Measurements from ENCODE around the gene CCRL2. TPM values are rescaled to one million over a fixed set of nuclear protein-coding genes. Genes with fewer than 3 reads are reported as not detected.
A peak's percentile ranks its signal among the peaks of the same experiment; 100 is the strongest.
"Not testable (repeated sequence)": the region's sequence is repeated elsewhere in the genome, so short reads cannot be mapped to it uniquely, and the experiment has no call there.

The CCRL2 gene
- total RNA-seq, 1 donor from 2014 or later = not detected

- Histone ChIP-seq H2AFZ (replicated peaks) (no peak overlapping the region), H4K20me1 (ENCODE audit: low read depth) (no peaks in the 10 kb centered on the region), H3K4me3 (no peak overlapping the region), H3K27ac (no peak overlapping the region), H3K9me3 (ENCODE audit: low read depth) (no peaks in the 10 kb centered on the region), H3K79me2 (ENCODE audit: low read depth) (no peaks in the 10 kb centered on the region), H3F3A (ENCODE audit: low read depth) (no peaks in the 10 kb centered on the region), H3K36me3 (no peaks in the 10 kb centered on the region), H3K27me3 (no peaks in the 10 kb centered on the region), H3K4me2 (no peak overlapping the region), H3K4me1 (no peaks in the 10 kb centered on the region), H3K9ac (no peak overlapping the region)
- H3K27ac Mint-ChIP-seq = no peak overlapping the region
- peaks cover 4% of the 10 kb centered on the region for H3K4me1 Mint-ChIP-seq
- no peaks in the 10 kb centered on the region for H3K27me3 Mint-ChIP-seq (ENCODE audit: insufficient read depth, low read depth)
- no peaks in the 10 kb centered on the region for H3K9me3 Mint-ChIP-seq
- TF ChIP-seq, protein P1, sequence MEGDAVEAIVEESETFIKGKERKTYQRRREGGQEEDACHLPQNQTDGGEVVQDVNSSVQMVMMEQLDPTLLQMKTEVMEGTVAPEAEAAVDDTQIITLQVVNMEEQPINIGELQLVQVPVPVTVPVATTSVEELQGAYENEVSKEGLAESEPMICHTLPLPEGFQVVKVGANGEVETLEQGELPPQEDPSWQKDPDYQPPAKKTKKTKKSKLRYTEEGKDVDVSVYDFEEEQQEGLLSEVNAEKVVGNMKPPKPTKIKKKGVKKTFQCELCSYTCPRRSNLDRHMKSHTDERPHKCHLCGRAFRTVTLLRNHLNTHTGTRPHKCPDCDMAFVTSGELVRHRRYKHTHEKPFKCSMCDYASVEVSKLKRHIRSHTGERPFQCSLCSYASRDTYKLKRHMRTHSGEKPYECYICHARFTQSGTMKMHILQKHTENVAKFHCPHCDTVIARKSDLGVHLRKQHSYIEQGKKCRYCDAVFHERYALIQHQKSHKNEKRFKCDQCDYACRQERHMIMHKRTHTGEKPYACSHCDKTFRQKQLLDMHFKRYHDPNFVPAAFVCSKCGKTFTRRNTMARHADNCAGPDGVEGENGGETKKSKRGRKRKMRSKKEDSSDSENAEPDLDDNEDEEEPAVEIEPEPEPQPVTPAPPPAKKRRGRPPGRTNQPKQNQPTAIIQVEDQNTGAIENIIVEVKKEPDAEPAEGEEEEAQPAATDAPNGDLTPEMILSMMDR (IDR thresholded peaks at IDR 0.05) = no peak
- no peak for TF ChIP-seq EZH2phosphoT487 (IDR thresholded peaks at IDR 0.05)
- no peak for TF ChIP-seq EZH2 (IDR thresholded peaks at IDR 0.05)
- H3K4me3 Mint-ChIP-seq = no peak overlapping the region
- DNase-seq (ENCODE audit: low spot score) = no peak
- H3K36me3 Mint-ChIP-seq = no peaks in the 10 kb centered on the region
Measured at GRCh38 chr3:46401579-46401978, 5.5 kb upstream of the CCRL2 start.

- H3K4me3 Mint-ChIP-seq, H3K4me1 ChIP-seq, H3K9me3 Mint-ChIP-seq: not testable (repeated sequence)
Measured at GRCh38 chr3:46402902-46403301, 4.2 kb upstream of the CCRL2 start.

GRCh38 chr3:46405301-46406019 is 1.6 kb upstream of the CCRL2 start:
- TF ChIP-seq, protein P1 (IDR thresholded peaks at IDR 0.05) = no peak
- no peak for TF ChIP-seq EZH2 (IDR thresholded peaks at IDR 0.05)
- TF ChIP-seq EZH2phosphoT487 (IDR thresholded peaks at IDR 0.05) = no peak
- DNase-seq (ENCODE audit: low spot score) = no peak
- Histone ChIP-seq H3K4me3 (no peak overlapping the region), H3K27me3 (no peaks in the 10 kb centered on the region), H3K36me3 (no peaks in the 10 kb centered on the region), H3K27ac (no peak overlapping the region), H3K4me2 (no peak overlapping the region), H3K4me1 (no peaks in the 10 kb centered on the region), H3K79me2 (ENCODE audit: low read depth) (no peaks in the 10 kb centered on the region), H3K9me3 (ENCODE audit: low read depth) (no peaks in the 10 kb centered on the region), H2AFZ (replicated peaks) (no peak overlapping the region), H3K9ac (no peak overlapping the region), H3F3A (ENCODE audit: low read depth) (no peaks in the 10 kb centered on the region), H4K20me1 (ENCODE audit: low read depth) (no peaks in the 10 kb centered on the region)
- no peak overlapping the region for H3K27ac Mint-ChIP-seq
- no peaks in the 10 kb centered on the region for H3K27me3 Mint-ChIP-seq (ENCODE audit: insufficient read depth, low read depth)
- no peaks in the 10 kb centered on the region for H3K36me3 Mint-ChIP-seq
- H3K4me3 Mint-ChIP-seq = no peak overlapping the region
- no peaks in the 10 kb centered on the region for H3K9me3 Mint-ChIP-seq
- H3K4me1 Mint-ChIP-seq = peaks cover 14% of the 10 kb centered on the region

More at GRCh38 chr3:46402902-46403301, 4.2 kb upstream of the CCRL2 start:
- H2AFZ ChIP-seq (replicated peaks); DNase-seq (ENCODE audit: low spot score); H3K27me3 ChIP-seq; H3K9ac ChIP-seq; H3F3A ChIP-seq (ENCODE audit: low read depth); H3K36me3 Mint-ChIP-seq; H3K4me3 ChIP-seq; H3K4me2 ChIP-seq; H3K36me3 ChIP-seq; H3K27ac ChIP-seq; H3K27ac Mint-ChIP-seq; H3K79me2 ChIP-seq (ENCODE audit: low read depth); H3K27me3 Mint-ChIP-seq (ENCODE audit: insufficient read depth, low read depth); H3K9me3 ChIP-seq (ENCODE audit: low read depth); H4K20me1 ChIP-seq (ENCODE audit: low read depth): not testable (repeated sequence)
- H3K4me1 Mint-ChIP-seq = peaks cover 12% of the 10 kb centered on the region

- H3K27me3 Mint-ChIP-seq (ENCODE audit: insufficient read depth, low read depth) = no peaks in the 10 kb centered on the region
- peaks cover 14% of the 10 kb centered on the region for H3K4me1 Mint-ChIP-seq
- no peaks in the 10 kb centered on the region for H3K9me3 Mint-ChIP-seq
- H3K4me3 Mint-ChIP-seq = peak overlapping the region; percentile 2
- no peak overlapping the region for H2AFZ ChIP-seq (replicated peaks)
- H4K20me1 ChIP-seq (ENCODE audit: low read depth) = no peaks in the 10 kb centered on the region
- no peak overlapping the region for H3K27ac Mint-ChIP-seq
- H3K27me3 ChIP-seq = no peaks in the 10 kb centered on the region
- no peaks in the 10 kb centered on the region for H3F3A ChIP-seq (ENCODE audit: low read depth)
- no peak for TF ChIP-seq EZH2phosphoT487 (IDR thresholded peaks at IDR 0.05)
- TF ChIP-seq, protein P1 (IDR thresholded peaks at IDR 0.05) = no peak
- no peak for TF ChIP-seq EZH2 (IDR thresholded peaks at IDR 0.05)
- H3K79me2 ChIP-seq (ENCODE audit: low read depth) = no peaks in the 10 kb centered on the region
- no peaks in the 10 kb centered on the region for H3K36me3 Mint-ChIP-seq
- no peak for DNase-seq (ENCODE audit: low spot score)
- no peak overlapping the region for H3K4me2 ChIP-seq
- H3K9ac ChIP-seq = no peak overlapping the region
- H3K27ac ChIP-seq = no peak overlapping the region
- H3K36me3 ChIP-seq = no peaks in the 10 kb centered on the region
- no peaks in the 10 kb centered on the region for H3K4me1 ChIP-seq
- H3K4me3 ChIP-seq = no peak overlapping the region
- H3K9me3 ChIP-seq (ENCODE audit: low read depth) = no peaks in the 10 kb centered on the region
Measured at GRCh38 chr3:46406443-46406787, 644 bp upstream of the CCRL2 start.

All from neural progenitor cell (in vitro differentiated cells).